HEK293 (cell line): ENCODE results near the gene WWOX.

ENCODE experiments used
- CTCF ChIA-PET: fragments of 350-600 bp; formaldehyde crosslinking; extraction: SDS; loops from one replicate; lab custom pipeline; 2021; ENCODE audit warnings: antibody characterized with exemption; lab: Yijun Ruan, JAX
- POLR2A ChIA-PET: fragments of 300-600 bp; formaldehyde crosslinking; extraction: SDS; loops from one replicate; lab custom pipeline; 2020; ENCODE audit warnings: antibody characterized with exemption, inconsistent platforms; lab: Yijun Ruan, JAX
- H3K27ac ChIP-seq: fragments of 200-500 bp; sonication (Bioruptor generic); 2 replicates; pipeline ENCODE4 v1.5.1; 2014; ENCODE audit warnings: low read depth, low read length, control low read depth, inconsistent platforms; ENCODE audit errors: extremely low read depth
- H3K36me3 ChIP-seq, 2 experiments: fragments of 200-500 bp in 1 of 2; sonication (Bioruptor generic) in 1 of 2; 1 replicate in 1 of 2; 2 replicates in 1 of 2; pipeline ENCODE4 v1.5.1; 2014 to 2017; ENCODE audit warnings: inconsistent platforms in 2 of 2, low read length in 2 of 2; ENCODE audit not compliant: control insufficient read depth in 2 of 2, insufficient read depth in 1 of 2
- H3K4me1 ChIP-seq: fragments of 200-500 bp; sonication (Bioruptor generic); 2 replicates; pipeline ENCODE4 v1.5.1; 2014; ENCODE audit warnings: mild to moderate bottlenecking, low read length, inconsistent platforms; ENCODE audit not compliant: control insufficient read depth, insufficient read depth
- H3K4me3 ChIP-seq: 2 replicates; pipeline ENCODE4 v1.5.1; 2011; ENCODE audit warnings: low read depth, mild to moderate bottlenecking, control low read depth, low read length, moderate library complexity
- H3K9me3 ChIP-seq: fragments of 200-500 bp; sonication (Bioruptor generic); 2 replicates; pipeline ENCODE4 v1.5.1; 2014; ENCODE audit warnings: low read depth, low read length, inconsistent platforms; ENCODE audit not compliant: control insufficient read depth, insufficient read depth
- KLF1 ChIP-seq: fragments of 450-650 bp; formaldehyde crosslinking; IDR thresholded peaks from 2 replicates; pipeline ENCODE4 v1.5.1; 2016; ENCODE audit warnings: missing biosample characterization, missing genetic modification characterization
- KLF10 ChIP-seq: fragments of 450-650 bp; IDR thresholded peaks from 2 replicates; pipeline ENCODE4 v1.5.1; 2018; ENCODE audit warnings: missing biosample characterization, mild to moderate bottlenecking, missing genetic modification characterization
- SP2 ChIP-seq: fragments of 450-650 bp; formaldehyde crosslinking; IDR thresholded peaks from 2 replicates; pipeline ENCODE4 v1.5.1; 2016; ENCODE audit warnings: missing biosample characterization, missing genetic modification characterization
- ZNF112 ChIP-seq: fragments of 450-650 bp; formaldehyde crosslinking; IDR thresholded peaks from 2 replicates; pipeline ENCODE4 v1.5.0; 2017; ENCODE audit warnings: missing biosample characterization, missing genetic modification characterization
- ZNF114 ChIP-seq: fragments of 450-650 bp; formaldehyde crosslinking; IDR thresholded peaks from 2 replicates; pipeline ENCODE4 v1.5.0; 2017; ENCODE audit warnings: missing biosample characterization, missing genetic modification characterization
- ZNF132 ChIP-seq: fragments of 450-650 bp; formaldehyde crosslinking; IDR thresholded peaks from 2 replicates; pipeline ENCODE4 v1.5.1; 2017; ENCODE audit warnings: missing biosample characterization, missing genetic modification characterization, borderline replicate concordance
- ZNF140 ChIP-seq: fragments of 450-650 bp; formaldehyde crosslinking; IDR thresholded peaks from 2 replicates; pipeline ENCODE4 v1.5.1; 2016; ENCODE audit warnings: missing biosample characterization, missing genetic modification characterization
- ZNF19 ChIP-seq: fragments of 450-650 bp; formaldehyde crosslinking; IDR thresholded peaks from 2 replicates; pipeline ENCODE4; 2016; ENCODE audit warnings: missing biosample characterization, missing genetic modification characterization, low read depth
- ZNF214 ChIP-seq: fragments of 450-650 bp; formaldehyde crosslinking; IDR thresholded peaks from 2 replicates; pipeline ENCODE4 v1.5.1; 2017; ENCODE audit warnings: missing biosample characterization, mild to moderate bottlenecking, missing genetic modification characterization, borderline replicate concordance
- ZNF266 ChIP-seq: fragments of 450-650 bp; formaldehyde crosslinking; IDR thresholded peaks from 2 replicates; pipeline ENCODE4 v1.5.1; 2016; ENCODE audit warnings: missing biosample characterization, missing genetic modification characterization, low read depth
- ZNF274 ChIP-seq, 2 experiments: fragments of 200-500 bp in 1 of 2; fragments of 450-650 bp in 1 of 2; sonication (Bioruptor generic) in 1 of 2; formaldehyde crosslinking in 1 of 2; IDR thresholded peaks; 2 replicates each; pipeline versions ENCODE4 v1.5.1 to v1.6.1; 2014 to 2016; ENCODE audit warnings: borderline replicate concordance in 1 of 2, inconsistent platforms in 1 of 2, low read length in 1 of 2, missing biosample characterization in 1 of 2, missing genetic modification characterization in 1 of 2
- ZNF311 ChIP-seq: fragments of 450-650 bp; formaldehyde crosslinking; IDR thresholded peaks from 2 replicates; pipeline ENCODE4 v1.5.1; 2017; ENCODE audit warnings: missing biosample characterization, missing genetic modification characterization, borderline replicate concordance
- ZNF394 ChIP-seq: fragments of 450-650 bp; formaldehyde crosslinking; IDR thresholded peaks from 2 replicates; pipeline ENCODE4 v1.5.1; 2016; ENCODE audit warnings: missing biosample characterization, missing genetic modification characterization, mild to moderate bottlenecking, moderate library complexity, borderline replicate concordance
- ZNF560 ChIP-seq: fragments of 450-650 bp; formaldehyde crosslinking; IDR thresholded peaks from 2 replicates; pipeline ENCODE4 v1.5.1; 2017; ENCODE audit warnings: missing biosample characterization, missing genetic modification characterization, borderline replicate concordance
- ZNF600 ChIP-seq: fragments of 450-650 bp; formaldehyde crosslinking; IDR thresholded peaks from 2 replicates; pipeline ENCODE4 v1.5.1; 2016; ENCODE audit warnings: missing biosample characterization, missing genetic modification characterization
- ZNF624 ChIP-seq: fragments of 450-650 bp; formaldehyde crosslinking; IDR thresholded peaks from 2 replicates; pipeline ENCODE4 v1.5.1; 2017; ENCODE audit warnings: missing biosample characterization, missing genetic modification characterization
- ZNF670 ChIP-seq: fragments of 450-650 bp; formaldehyde crosslinking; IDR thresholded peaks from 2 replicates; pipeline ENCODE4 v1.5.1; 2016; ENCODE audit warnings: missing biosample characterization, missing genetic modification characterization, low read depth
- ZNF776 ChIP-seq: fragments of 450-650 bp; formaldehyde crosslinking; IDR thresholded peaks from 2 replicates; pipeline ENCODE4 v1.5.0; 2017; ENCODE audit warnings: missing biosample characterization, missing genetic modification characterization, borderline replicate concordance
- TF ChIP-seq, protein P1 (sequence below): fragments of 450-650 bp; formaldehyde crosslinking; IDR thresholded peaks from 2 replicates; pipeline ENCODE4 v1.5.1; 2016; ENCODE audit warnings: missing biosample characterization, missing genetic modification characterization, borderline replicate concordance
- TF ChIP-seq, protein P2 (sequence below): fragments of 450-650 bp; formaldehyde crosslinking; IDR thresholded peaks from 2 replicates; pipeline ENCODE4 v1.5.1; 2017; ENCODE audit warnings: missing biosample characterization, mild to moderate bottlenecking, missing genetic modification characterization, moderate library complexity
- TF ChIP-seq, protein P3 (sequence below): fragments of 450-650 bp; formaldehyde crosslinking; IDR thresholded peaks from 2 replicates; pipeline ENCODE4 v1.5.1; 2016; ENCODE audit warnings: missing biosample characterization, missing genetic modification characterization
- TF ChIP-seq, protein P4 (sequence below): fragments of 450-650 bp; formaldehyde crosslinking; IDR thresholded peaks from 2 replicates; pipeline ENCODE4 v1.5.1; 2016; ENCODE audit warnings: missing biosample characterization, missing genetic modification characterization

Gene WWOX

DNA sequence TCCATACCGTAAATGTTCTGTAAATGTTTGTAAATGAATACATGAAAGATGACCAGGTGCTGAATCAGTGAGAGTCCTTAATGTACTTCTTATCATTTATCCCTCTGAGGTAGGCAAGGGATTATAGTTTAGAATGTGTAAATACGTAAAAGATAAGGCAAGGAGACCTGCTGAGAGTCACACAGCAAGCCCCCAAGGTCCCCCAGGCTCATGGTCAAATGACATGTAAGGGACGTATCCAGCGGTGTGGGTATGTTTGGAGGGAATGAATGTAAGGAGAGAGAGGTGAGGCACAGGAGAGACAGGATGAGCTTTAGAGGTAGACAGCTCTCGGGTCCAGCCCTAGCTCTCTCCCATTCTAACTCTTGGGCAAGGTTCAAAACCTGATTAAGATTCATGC is 341.8 kb downstream of the WWOX start (continued):
- TF ChIP-seq ZNF114 (tag by site-specific recombination), result no peak
- TF ChIP-seq ZNF624, result no peak
- TF ChIP-seq KLF10 (tag by site-specific recombination), result no peak
- TF ChIP-seq ZNF19 (tag by site-specific recombination), result no peak
- no peak for TF ChIP-seq ZNF214 (tag by site-specific recombination)
- TF ChIP-seq ZNF600, result no peak
- no peak for TF ChIP-seq ZNF266
- no peak for TF ChIP-seq ZNF132 (tag by site-specific recombination)
- no peak for TF ChIP-seq KLF1
- TF ChIP-seq, protein P1, sequence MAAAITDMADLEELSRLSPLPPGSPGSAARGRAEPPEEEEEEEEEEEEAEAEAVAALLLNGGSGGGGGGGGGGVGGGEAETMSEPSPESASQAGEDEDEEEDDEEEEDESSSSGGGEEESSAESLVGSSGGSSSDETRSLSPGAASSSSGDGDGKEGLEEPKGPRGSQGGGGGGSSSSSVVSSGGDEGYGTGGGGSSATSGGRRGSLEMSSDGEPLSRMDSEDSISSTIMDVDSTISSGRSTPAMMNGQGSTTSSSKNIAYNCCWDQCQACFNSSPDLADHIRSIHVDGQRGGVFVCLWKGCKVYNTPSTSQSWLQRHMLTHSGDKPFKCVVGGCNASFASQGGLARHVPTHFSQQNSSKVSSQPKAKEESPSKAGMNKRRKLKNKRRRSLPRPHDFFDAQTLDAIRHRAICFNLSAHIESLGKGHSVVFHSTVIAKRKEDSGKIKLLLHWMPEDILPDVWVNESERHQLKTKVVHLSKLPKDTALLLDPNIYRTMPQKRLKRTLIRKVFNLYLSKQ, result no peak
- TF ChIP-seq ZNF311 (tag by site-specific recombination), result no peak

DNA sequence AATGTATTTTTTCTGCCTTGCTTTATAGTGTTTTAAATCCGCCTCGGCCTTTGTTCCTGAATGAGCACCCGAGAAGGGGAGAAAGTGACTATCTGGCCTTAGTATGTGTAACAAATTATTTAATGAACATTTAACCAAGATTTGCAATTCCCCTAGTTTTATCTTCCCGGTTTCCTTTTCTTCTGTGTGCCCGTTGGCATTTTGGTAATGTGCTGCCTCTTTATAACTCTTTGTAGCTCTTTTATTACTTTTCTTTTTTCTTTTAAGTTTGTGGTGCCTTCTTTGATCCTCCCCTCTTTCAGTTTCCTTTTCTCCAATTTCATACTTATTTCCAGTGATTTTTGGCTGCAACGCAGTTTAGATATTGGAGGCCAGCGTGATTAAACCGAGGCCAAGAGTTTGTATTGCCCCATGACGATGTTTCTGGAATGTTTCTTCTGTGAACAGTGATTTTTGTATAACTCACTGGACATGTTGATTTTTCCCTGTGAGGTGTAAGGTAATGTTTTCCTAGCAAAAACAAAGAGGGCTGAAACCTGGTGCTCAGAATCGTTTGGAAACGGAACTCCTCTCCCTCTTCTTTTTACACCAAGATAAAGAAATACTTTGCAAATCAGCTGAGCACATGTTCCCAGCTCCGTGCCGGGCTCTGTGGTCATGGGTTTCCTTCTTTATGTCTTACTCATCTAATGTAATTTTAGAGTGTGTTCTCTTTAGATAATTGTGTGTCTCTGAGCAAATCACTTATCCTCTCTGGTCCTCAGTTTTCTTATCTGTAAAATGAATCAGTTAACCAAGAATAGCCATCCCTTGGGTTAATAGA is 344.3 kb downstream of the WWOX start:
- POLR2A ChIA-PET, result no interaction called here
- TF ChIP-seq, protein P2, sequence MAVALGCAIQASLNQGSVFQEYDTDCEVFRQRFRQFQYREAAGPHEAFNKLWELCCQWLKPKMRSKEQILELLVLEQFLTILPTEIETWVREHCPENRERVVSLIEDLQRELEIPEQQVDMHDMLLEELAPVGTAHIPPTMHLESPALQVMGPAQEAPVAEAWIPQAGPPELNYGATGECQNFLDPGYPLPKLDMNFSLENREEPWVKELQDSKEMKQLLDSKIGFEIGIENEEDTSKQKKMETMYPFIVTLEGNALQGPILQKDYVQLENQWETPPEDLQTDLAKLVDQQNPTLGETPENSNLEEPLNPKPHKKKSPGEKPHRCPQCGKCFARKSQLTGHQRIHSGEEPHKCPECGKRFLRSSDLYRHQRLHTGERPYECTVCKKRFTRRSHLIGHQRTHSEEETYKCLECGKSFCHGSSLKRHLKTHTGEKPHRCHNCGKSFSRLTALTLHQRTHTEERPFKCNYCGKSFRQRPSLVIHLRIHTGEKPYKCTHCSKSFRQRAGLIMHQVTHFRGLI (tag by site-specific recombination), result no peak
- TF ChIP-seq, protein P3, sequence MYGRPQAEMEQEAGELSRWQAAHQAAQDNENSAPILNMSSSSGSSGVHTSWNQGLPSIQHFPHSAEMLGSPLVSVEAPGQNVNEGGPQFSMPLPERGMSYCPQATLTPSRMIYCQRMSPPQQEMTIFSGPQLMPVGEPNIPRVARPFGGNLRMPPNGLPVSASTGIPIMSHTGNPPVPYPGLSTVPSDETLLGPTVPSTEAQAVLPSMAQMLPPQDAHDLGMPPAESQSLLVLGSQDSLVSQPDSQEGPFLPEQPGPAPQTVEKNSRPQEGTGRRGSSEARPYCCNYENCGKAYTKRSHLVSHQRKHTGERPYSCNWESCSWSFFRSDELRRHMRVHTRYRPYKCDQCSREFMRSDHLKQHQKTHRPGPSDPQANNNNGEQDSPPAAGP (tag by site-specific recombination), result no peak
- TF ChIP-seq, protein P4, sequence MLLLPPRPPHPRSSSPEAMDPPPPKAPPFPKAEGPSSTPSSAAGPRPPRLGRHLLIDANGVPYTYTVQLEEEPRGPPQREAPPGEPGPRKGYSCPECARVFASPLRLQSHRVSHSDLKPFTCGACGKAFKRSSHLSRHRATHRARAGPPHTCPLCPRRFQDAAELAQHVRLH, result no peak
- TF ChIP-seq ZNF600, result no peak
- no peak for TF ChIP-seq ZNF274 (IDR thresholded peaks at IDR 0.05; ENCODE audit: low read length)
- TF ChIP-seq ZNF274 (tag by site-specific recombination; IDR thresholded peaks at IDR 0.05; ENCODE audit: borderline replicate concordance), result no peak
- no peak for TF ChIP-seq ZNF112 (tag by site-specific recombination)
- no peak for TF ChIP-seq SP2
- no peak for TF ChIP-seq ZNF776 (tag by site-specific recombination)
- TF ChIP-seq ZNF560, result no peak
- no peak for TF ChIP-seq ZNF394
- TF ChIP-seq ZNF140 (tag by site-specific recombination), result no peak
- TF ChIP-seq ZNF670 (tag by site-specific recombination), result no peak

More for the DNA sequence above, 344.3 kb downstream of the WWOX start:
- CTCF ChIA-PET, result interaction anchor here (0.6 kb wide), 1 partner anchor 150 kb away, joined by 3 read pairs; no protein-coding TSS in a partner anchor
- H3K4me3 ChIP-seq, result no peak overlapping the region
- no peaks in the 10 kb centered on the region for H3K36me3 ChIP-seq
- H3K4me1 ChIP-seq, result no peaks in the 10 kb centered on the region
- H3K9me3 ChIP-seq, result no peaks in the 10 kb centered on the region
- no peak overlapping the region for H3K27ac ChIP-seq
